Tongue (tissue), 2 donors: ENCODE measurements around the gene GPRC5B. TPM values are rescaled to one million over a fixed set of nuclear protein-coding genes. Genes with fewer than 3 reads are reported as not detected.

Source experiments
- DNase-seq: peaks from one replicate; pipeline ENCODE4 v3.0.0-alpha.2; 2015
- total RNA-seq: library from RNA; depleted of rRNA; stranded (reverse); fragments of >200 nt; gene quantifications from one replicate; pipeline ENCODE4 v1.2.3, GENCODE V29; 2014

GPRC5B gene
- total RNA-seq, 1 donor from 2014 or later, result 60.0 TPM

DNA sequence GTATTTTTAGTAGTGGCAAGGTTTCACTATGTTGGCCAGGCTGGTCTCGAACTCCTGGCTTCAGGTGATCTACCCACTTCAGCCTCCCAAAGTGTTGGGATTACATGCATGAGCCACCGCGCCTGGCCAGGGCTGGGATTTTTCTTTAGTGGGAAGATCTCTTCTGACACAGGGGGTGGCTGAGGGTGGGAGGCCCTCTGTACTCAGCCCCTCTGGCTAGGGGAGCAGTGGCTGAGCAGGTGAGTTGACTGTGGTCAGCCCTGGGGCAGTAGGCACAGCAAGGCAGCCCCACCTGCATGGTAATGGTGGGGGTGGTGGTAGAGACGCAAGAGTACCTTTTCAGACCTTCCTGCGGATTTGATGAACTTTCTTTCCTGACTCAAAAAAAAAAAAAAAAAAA lies 12.3 kb upstream of the GPRC5B start:
- no peak for DNase-seq

DNA sequence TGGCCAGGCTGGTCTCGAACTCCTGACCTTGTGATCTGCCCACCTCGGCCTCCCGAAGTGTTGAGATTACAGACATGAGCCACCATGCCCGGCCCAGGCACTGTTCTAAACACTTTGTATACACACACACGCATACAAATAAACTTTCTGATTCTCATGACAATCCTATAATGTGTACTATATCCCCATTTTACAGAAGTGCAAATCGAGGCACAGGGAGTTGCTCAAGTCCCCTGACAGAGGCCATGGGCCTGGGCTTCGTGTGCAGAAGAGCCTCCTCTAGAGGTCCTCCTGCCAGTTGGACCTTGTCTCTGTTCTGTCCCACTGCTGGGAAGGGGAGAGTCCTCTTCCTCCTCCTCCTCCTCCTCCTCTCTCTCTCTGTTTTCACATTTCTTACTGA lies 9.9 kb upstream of the GPRC5B start:
- no peak for DNase-seq

DNA sequence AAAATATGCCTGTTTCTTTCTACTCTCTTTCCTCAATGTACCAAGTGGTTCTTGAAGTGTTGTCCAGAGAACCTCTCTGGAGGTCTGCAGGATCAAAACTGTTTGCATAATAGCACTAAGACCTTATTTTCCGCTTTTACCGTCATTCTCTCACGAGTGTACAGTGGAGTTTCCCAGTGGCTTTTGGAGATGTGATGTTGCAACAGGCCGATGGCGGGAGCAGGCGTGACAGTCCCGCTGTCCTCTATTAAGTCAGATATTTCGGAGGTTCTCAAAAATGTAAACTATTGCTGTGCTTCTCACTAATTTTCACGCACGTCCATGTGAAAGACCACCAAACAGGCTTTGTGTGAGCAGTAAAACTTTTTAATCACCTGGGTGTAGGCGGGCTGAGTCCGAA lies 8.3 kb upstream of the GPRC5B start:
- DNase-seq, result no peak

DNA sequence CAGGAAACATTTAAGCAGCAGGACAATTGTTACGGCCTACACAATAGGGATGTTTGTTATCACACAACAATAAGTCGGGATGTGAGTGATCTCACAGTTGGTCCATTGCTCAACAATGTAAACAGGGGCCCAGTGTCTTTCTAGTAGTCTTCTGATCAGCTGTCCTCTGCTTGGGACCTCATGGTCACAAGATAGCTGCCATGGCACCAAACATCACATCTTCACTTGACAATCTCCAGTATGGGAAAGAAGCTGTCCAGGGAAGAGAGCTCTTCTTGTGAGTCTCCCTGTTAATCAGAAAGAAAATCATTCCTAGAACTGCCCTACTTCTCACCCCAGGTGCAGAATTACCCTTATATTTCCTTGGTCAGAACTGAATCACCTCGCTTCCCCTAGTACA lies 6.3 kb upstream of the GPRC5B start:
- no peak for DNase-seq

DNA sequence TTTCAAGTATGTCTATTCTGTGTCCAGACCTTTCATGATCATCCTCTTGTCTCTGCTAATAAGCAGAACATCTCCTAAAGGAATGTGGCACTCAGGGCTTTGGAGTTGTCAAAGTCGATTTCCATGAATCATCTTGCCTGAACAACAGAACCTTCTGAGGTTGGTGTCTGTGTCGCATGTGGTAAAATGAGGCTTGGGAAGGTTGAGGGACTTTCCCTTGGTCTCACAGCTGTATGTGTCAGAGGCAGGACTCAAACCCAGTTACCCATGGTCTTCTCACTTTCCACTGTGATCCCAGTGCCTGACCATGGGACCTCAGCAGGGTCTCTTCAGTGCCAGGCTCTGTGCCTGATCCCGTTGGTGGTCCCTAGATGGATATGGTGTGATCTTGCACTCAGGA lies 4.2 kb upstream of the GPRC5B start:
- DNase-seq, result no peak

DNA sequence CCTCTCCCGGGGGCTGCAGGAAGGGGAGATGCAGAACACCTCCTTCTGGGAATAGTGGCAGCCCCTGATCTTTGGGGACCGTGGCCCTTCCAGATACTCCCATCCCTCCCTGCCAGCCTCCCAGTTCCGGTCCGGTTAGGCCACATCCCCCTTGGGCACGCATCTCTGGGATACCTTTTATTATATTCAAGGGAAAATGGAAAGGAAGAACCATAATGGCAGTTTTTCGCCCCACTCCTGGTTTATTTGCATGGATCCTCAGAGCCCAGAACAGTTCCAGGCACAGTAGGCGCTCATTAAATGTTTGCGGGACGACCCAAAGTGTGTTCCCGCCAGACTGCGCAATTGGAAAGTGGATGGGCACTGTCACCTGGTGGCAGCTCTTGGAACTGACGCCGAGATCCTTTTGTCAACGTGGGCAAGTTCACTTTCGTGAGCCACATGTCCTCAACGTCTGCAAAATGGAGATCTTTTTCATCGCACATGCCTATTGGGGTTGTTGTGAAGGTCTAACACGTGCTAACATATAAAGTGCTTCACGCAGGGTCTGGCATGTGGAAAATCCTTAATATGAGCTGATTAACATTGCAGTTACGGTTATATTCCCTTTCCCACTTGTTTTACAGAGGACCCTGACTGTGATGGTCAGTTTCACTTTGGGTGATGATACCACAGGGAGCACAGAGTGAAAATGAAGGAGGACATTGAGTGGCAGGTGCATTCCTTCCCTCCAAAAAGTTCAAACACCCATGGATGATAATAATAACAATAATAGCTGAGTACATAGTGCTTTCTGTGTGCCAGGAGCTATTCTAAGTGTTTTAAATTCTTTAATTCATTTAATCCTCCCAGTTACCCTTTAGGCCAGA lies 1.7 kb upstream of the GPRC5B start:
- DNase-seq, result peak; percentile 90

DNA sequence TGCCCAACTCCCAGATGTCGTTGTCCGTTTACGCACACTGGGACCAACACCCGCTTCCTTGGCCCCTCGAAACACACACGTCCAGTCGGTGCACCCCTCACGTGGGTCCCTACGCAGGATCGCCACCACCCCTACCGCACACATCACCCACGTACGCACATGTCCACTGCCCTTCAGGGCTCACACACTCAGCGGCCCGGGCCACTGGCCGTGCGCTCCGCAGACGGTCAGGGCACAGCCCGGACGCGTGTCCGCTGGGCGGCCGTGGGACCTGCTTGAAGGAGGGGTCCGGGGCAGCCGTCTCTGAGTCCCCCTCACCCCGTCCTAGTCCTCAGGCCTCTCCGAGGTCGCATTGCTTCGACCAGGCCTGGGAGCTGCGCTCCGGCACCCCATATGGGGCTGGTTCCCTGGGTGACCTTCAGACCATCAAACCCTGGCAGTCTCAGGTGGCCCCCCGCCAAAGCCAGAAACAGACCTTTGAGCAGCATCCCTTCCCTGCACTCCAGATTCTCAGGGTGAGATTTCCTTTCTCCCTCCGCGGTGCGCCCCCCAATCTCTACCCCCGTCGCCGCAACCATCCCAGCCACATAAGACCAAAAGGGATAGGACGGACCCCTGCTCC lies 914 bp upstream of the GPRC5B start:
- DNase-seq, result peak; percentile 5

DNA sequence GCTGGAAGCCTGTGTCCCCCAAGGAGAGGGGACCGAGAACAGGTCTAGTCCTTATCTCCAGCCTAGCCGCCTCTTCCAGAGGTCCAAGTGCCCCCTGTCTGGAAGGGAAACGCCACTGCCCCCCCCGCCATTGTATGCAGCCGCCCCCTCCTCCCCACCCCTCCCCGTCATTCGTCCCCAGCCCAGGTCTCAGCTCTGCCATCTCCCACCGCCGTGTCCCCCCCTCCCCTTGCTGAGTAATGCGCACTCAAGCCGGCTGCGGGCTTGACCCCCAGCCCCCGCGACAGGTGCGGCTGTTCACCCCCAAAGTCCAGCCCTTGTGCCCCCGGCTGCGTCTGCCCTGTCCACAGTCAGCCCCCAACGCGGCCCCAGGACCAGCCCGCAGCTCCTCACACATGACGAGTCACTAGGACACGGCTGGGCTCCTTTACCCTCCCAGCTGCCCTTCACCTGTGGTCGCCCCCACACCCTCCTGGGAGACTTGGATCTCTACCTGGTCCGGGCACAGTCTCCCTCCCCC lies 622 bp downstream of the GPRC5B start:
- DNase-seq, result peak; percentile 28

DNA sequence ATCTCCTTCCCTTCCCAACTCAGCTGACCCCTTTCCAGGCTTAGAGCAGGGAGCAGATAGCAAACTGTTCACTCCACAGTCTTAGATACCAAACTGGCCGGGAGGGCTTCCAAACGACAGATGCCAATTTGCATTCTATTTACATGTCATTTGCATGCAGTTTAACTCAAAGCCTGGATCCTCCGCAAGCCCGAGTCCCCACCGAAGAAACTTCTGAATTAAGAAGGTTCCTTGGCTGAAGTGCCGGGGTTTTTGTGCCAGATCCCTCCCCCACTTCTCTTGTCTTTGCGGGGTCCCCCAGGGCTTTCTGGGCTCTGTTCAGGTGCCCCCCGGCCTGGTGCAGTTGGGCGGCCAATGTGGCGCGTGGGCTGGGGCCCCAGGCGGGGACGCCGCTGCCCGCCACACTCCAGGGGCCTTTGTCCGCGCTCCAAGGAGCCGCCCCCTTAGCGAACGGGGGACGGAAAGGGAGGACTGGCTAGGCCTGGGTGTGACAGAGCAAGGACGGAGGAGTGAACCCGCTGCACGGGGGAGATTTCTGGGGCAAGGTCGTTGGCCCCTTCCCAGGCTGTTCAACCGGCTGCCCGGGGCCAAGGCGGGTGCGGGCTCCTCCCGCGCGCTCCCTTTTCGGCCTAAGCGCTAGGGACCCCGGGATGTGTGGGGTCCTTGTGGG lies 1.2 kb downstream of the GPRC5B start:
- peak; percentile 69 for DNase-seq

DNA sequence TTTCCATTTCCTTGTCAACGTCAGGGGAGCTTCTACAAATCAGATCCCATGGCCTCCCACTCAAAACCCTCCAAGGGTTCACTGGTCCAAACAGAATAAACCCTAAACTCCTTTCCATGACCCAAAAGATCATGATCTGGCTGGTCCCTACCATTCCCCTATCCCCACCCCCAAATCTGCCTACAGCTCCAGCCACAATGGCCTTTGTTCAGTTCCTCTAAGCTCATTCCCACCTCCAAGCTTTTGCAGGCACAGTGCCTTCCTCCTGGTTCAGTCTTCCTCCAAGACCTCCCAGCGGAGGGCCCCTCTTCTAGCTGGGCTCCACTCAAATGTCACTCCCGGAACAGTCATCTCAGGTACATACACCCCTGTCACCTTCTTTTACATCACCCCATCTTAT lies 2.0 kb downstream of the GPRC5B start:
- peak; percentile 24 for DNase-seq

DNA sequence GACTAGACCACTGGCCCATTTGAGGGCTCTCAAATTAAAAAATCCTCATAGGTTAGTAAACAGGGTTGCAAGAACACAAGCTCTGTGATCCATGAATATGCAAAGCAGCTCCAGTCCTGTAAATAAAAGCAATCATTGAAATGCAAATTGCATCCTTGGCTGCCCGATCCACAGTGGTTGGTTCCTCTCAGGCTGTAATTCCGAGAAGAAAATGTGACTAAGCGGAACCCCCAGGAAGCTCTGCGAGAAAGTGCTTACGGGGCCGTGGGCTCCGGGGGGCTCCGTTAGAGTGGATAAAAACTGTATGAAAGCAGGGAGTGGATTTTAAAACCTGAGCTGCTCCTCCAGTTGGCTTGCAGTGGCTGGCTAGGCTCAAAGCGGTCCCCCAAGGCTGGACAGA lies 2.5 kb downstream of the GPRC5B start:
- peak; percentile 14 for DNase-seq

DNA sequence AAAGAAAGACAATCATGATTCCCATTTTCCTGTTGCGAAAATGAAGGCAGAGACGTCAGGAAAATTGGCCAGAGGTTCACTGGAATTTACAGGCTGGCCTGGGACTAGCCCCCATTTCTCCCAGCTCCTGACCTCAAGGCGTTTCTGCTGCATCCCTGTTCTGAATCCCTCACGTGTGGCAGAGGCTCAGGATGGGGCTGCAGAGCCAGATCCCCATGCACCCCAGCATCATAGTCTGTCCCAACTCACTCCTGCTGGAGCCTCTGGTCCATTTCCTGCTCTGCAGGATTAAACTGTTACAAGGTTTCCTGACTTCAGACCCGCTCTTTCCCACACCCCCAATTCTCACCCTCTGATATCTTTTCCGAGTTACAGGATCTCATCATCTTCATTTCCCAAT lies 2.9 kb downstream of the GPRC5B start:
- DNase-seq, result no peak

DNA sequence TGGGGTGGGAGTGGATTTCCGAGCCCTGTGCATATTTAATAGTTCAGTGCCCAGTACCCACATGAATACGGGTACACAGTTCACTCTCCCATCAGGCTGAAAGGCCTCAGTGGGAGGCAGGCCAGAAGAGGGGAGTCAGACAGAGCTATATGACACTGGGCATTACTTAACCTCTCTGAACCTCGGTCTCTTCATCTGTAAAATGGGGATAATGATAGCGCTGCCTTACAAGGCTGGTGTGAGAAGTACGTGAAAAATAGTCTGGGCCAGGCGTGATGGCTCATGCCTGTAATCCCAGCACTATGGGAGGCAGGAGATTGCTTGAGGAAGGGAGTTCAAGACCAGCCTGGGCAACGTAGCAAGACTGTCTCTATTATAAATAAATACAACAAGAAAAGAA lies 3.6 kb downstream of the GPRC5B start:
- no peak for DNase-seq

DNA sequence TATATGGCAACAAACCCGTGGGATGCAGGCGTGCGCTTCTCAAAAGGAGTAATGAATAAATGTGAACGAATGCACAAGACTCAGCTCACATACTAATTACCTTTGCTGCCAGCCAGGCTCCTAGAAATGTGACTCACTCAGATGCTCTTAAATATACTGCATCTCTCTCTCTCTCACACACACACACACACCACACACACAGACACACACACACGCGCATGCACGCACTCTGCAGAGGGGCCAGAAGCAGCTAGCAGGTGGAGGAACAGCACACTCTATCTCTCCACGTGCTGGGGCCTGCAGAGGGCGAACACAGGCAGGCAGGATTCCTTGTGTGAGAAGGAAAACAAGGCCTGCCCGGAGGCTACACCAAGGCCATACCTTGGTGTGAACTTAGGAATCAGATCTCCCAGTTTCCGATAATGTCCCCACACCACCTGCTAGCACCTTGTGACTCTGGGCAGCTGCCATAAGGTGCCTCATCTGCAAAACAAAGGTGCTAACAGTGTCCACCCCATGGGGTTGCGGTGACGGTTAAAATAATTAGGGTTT lies 5.3 kb downstream of the GPRC5B start:
- DNase-seq, result peak; percentile 71

DNA sequence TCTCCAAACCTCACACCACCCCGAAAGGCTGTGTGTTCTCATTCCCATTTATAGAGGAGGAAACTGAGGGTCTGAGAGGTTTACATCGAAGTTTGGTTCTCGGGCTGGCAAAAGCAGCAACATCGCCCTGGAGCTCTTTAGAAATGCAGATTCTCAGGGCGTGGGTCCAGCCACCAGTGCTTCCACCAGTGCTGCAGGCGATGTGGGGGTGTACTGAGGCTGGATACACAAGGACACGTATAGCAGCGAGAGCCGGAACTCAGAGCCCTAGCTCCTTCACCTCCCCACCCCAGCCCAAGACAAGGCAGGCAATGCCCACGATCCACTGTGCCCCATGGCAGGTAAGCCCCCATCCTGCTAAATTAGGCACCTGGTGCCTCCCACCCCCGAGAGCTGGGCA lies 5.9 kb downstream of the GPRC5B start:
- DNase-seq, result no peak

DNA sequence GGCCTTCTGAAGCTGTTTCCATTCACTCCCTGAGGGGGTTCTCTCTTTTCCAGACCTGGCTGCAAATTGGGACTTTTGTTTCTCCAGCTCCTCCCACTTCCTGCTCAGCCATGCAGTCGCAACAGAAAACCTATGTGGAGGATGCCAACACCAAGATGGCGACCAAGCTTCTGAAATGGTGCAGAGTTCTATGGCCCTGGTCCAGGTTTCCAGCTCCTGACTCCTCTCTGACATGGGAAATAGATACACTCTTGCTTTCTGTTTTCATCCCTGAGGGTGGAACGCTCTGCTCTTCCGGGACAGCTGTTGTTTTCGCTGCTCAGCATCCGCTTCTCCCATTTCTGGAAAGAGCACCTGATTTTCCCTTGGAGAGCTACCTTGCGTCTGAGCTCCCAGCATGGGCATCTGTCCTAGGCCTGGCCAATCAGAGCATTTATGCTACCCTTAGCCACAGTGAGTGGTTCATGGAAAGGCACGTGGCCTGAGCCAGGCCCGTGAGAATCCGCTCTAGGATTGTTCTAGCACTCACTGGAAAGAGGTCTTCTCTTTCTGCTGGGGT lies 8.1 kb downstream of the GPRC5B start:
- DNase-seq, result no peak

DNA sequence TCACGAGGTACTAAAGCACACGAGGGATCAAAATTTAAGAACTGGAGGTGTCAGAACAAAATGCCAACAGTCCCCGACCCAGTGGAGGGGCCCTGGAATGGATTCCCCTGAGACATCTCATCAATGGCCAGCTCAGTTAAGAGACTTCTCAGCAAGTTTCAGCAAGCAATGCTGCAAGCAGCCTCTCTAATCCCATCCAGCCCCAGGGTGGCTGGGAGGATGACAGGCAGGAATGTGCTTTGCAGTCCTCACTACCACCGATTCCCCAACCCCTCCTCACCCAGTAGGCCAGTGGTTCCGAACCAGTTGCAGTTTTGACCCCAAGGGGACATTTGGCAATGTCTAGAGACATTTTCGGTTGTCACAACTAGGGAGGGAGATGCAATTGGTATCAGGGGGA lies 8.7 kb downstream of the GPRC5B start:
- DNase-seq, result no peak

DNA sequence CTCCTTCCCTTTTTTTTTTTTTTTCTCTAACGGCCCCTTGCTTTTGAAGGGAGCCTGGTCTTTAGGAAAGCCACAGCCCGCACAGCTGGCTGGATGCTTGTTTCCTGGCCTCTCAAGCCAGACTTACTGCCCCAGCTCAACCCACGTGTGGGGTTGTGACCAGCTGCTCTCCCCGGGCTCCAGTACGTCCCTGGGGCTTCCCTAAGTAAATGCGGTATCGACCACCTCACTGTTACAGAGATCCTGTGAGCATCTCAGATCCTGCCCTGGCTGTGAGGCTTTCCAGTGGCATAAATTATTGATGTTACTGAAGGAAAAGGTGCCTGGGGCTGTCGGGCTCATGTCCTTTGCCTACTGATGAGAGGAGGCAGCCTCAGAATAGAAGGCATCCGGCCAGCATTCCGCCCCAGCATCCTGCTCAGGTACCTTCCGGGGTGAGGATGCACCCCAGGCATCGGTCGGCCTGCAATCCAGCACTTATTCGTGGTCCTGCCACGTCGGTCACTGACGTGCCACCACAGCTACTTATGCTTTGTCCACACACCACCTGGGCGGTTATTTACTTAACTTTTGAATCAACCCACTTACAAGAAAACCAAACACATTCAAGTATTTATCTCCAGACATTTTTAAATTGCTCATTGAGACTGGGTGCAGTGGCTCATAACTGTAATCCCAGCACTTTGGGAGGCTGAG lies 9.6 kb downstream of the GPRC5B start:
- DNase-seq, result no peak

DNA sequence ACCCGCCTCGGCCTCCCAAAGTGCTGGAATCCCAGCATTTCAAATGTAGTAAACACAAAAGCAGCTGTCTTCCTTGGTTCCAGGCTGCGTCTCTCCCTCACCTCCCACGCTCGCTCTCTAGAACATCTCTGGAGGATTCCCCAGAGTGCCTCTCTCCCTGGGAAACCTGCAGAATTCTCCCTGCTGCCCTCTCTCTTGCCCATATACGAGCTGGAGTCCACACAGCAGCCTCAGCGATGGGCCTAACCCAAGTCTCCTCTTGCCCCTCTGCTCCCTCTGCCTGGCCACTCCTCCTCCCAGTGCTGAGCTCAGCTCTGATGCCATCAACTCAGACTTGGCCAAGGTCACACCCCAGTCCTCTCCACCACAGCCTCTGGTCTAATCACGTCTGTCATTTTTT lies 10.6 kb downstream of the GPRC5B start:
- DNase-seq, result no peak

DNA sequence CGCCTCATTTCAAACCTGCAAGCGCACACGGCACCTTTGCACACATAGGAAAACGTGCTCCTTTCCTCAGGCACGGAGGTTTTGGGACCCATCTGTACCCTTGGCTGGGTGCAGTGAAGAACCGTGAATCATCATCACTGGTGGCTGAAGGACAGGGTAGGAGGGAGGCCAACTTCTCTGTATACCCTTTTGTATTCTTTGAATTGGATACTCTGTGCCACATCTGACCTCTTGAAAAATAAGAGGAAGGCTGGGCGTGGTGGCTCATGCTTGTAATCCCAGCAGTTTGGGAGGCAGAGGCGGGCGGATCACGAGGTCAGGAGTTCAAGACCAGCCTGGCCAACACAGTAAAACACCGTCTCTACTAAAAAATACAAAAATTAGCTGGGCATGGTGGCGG lies 11.7 kb downstream of the GPRC5B start:
- no peak for DNase-seq

DNA sequence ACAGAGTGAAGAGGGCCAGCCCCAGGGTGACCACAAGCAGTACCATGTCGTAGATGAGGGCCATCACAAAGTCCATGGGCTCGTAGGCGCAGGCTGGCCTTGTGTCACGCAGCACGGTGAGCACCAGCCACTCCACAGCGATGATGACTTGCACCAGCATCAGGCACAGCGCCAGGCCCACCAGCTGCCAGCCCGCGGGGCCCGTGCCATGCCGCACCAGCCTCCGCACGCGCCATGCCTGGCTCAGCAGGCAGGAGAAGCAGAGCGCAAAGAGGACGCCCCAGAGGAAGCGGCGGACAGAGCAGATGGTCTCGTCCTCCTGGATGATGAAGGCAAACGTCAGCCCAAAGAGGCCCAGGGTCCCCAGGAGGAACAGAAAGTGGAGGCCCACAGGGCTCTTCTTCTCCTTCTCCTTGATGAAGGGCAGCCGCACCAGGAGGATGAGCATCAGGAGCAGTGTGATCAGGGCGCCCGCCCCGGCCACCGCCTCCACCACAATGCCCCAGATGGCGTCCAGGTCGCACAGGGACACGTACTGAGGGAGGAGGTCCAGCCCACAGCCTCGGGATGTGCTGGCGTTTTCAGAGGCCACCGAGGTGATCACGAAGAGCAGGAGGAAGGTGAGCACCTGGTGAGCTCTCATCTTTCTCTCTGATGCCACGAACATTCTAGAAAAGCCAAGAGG lies 12.3 kb downstream of the GPRC5B start:
- no peak for DNase-seq
